NCI-H526 (cell line): Measurements from ENCODE around the gene MRNIP.

Experiments
- DNase-seq, 2 experiments: peaks; one replicate each; lab custom pipeline; 2025; lab: John Stamatoyannopoulos, UW

The MRNIP gene

GRCh38 chr5:179803651-179804554 is 54.7 kb downstream of the MRNIP start:
- DNase-seq, result peak; percentile 26 to 70

GRCh38 chr5:179802950-179803562 is 55.6 kb downstream of the MRNIP start:
- DNase-seq, result peak; percentile 75 to 86

GRCh38 chr5:179802207-179802883 is 56.3 kb downstream of the MRNIP start:
- no peak for DNase-seq

GRCh38 chr5:179801304-179802206 is 57.1 kb downstream of the MRNIP start:
- peak; percentile 29 to 80 for DNase-seq

GRCh38 chr5:179800696-179801201 is 57.9 kb downstream of the MRNIP start:
- DNase-seq, result no peak

GRCh38 chr5:179800071-179800695 is 58.4 kb downstream of the MRNIP start:
- no peak for DNase-seq

- no peak for DNase-seq
These were observed 59.0 kb downstream of the MRNIP start for GRCh38 chr5:179799644-179799973.

GRCh38 chr5:179798771-179799643 is 59.6 kb downstream of the MRNIP start:
- DNase-seq, result no peak

- DNase-seq, result no peak
These were observed 60.4 kb downstream of the MRNIP start for GRCh38 chr5:179798144-179798770.

GRCh38 chr5:179797741-179798140 is 60.9 kb downstream of the MRNIP start:
- DNase-seq, result no peak

GRCh38 chr5:179796877-179797608 is 61.6 kb downstream of the MRNIP start:
- DNase-seq, result no peak

GRCh38 chr5:179795863-179796833 is 62.5 kb downstream of the MRNIP start:
- DNase-seq, result peak; percentile 29 to 89

- peak; percentile 56 to 57 for DNase-seq
These were observed 63.4 kb downstream of the MRNIP start for GRCh38 chr5:179795049-179795862.

- DNase-seq, result no peak
These were observed 64.0 kb downstream of the MRNIP start for GRCh38 chr5:179794575-179794974.

- no peak for DNase-seq
These were observed 64.4 kb downstream of the MRNIP start for GRCh38 chr5:179794171-179794570.

- no peak for DNase-seq
These were observed 65.0 kb downstream of the MRNIP start, which contains the start of gene LTC4S for GRCh38 chr5:179793468-179794139. Gene LTC4S (plus strand): TSS chr5:179793986. CDS start chr5:179794081, 95 bp downstream.
